NCI-H146 treated with DMSO at 0.1 percent for 48 hours (cell line): ENCODE results near the gene SEMA7A.
A peak's percentile ranks its signal among the peaks of the same experiment; 100 is the strongest.
"Not testable (repeated sequence)": the region's sequence is repeated elsewhere in the genome, so short reads cannot be mapped to it uniquely, and the experiment has no call there.

Experiments used
- DNase-seq: peaks from one replicate; lab custom pipeline; 2025; ENCODE audit not compliant: unreplicated experiment; lab: John Stamatoyannopoulos, UW

The SEMA7A gene

DNA sequence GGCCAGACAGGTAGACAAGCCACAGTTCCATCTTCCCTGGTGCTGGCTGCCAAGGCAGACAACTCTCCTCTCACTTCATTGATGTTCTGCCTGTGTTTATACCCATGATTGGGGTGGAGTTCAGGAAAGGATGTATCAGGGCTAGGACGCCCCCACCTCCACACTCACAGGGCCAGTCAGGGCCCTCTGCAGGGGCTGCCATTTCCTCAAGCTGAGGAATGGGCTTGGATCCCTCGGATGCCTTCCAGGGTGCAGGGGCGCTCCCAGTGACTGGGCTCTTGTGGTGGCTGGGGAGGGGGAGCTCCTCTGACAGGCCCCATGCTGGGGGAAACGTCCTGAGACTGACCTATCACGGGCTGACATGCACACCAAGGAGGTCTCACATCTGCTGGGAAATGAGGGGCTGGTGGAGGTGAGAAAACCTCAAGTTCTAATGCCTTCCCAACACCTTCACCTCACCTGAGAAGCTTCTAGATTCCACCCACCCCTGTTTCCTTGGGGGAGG is 31.4 kb downstream of the SEMA7A start:
- DNase-seq = no peak

DNA sequence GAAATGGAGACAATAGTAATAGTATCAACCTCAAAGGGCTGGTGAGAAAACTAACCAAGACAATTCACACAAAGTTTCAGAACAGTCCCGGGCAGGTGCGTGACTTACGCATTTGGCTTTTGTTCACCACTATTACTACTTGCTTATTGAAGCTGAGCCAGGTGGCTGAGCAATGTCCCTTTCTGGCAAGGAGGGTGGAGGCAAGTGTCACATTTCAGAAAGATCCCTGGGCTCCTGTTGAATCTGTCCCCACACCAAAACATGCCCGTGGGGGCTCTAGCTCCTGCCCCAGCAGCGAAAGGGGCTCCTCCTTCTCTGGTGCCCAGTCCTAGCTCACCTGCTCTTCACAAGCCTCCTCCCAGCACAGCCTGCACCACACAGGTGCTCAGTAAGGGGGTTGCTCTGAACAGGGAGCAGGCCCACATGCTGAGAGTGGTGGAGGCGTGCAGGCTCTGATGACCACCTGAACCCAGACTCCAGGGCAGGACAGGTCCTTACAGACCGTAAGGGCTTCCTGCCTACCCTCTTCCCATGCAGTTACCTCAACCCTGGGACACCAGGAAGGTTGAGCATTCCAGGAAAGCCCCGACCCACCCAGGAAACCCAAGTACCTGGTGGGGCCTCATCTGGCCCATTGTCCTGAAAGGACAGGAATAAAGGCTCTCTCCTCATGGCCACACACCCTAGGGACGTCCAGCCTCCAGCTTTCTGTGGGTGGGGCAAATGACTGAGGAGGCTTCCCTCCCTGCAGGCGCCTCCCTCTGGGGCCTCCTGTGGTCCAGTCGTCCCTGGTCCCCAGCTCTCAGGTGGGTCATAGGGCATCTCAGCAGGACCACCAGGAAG is 32.6 kb downstream of the SEMA7A start:
- DNase-seq = peak; percentile 12

DNA sequence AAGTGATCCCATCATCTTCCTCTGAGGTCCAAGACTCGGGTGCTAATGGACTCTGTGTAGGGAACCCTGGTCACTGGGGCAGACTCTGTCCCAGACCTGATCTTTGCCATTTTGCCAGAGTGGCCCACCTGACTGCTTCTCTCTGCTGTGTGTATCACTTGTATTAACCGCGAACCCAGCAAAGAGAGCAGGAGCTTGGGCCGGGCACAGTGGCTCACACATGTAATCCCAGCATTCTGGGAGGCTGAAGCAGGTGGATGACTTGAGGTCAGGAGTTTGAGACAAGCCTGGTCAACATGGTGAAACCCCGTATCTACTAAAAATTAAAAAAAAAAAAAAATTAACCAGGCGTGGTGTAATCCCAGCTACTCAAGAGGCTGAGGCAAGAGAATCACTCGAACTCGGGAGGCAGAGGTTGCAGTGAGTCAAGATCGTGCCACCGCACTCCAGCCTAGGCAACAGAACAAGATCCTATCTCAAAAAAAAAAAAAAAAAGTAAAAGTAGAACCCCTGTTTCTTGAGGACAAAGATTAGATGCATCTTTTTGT is 33.4 kb downstream of the SEMA7A start:
- no peak for DNase-seq

DNA sequence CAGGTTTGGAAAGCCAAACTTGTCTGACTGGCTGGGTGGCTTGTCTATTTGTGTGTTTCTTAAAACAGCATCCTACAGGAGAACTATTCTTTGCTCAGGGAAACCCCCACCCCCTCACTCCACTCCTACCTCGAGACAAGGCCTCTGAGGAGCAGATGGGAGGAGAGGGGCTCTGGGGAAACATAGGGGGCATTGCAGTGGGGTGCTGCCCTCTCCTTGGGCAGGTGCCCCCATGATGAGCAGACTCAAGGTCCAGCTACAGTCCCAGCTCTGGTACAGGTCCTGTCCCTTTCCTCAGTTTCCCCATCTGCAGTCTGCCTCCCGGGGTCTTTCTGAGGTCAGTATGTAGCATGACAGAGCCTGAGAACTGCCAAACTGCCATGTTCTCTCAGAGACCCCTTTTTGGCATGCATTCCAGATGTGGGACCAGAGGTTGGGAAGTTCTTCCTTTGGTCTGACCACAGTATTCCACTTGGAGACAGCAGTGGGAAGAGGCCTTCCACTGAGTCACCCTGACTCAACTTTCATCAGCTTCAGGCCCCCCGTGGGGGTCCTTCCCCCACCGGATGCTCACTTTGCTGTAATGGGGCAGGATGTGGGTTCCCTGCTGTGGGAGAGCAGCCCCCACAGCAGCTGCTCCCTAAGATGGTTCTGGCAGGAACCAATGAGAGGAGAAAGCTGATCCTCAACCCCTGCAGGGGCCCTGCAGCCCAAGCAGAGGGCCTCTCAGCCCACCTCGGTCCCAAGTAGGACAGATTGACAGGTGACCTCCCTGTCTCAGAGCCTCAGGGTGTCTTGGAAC is 34.0 kb downstream of the SEMA7A start:
- DNase-seq = no peak

DNA sequence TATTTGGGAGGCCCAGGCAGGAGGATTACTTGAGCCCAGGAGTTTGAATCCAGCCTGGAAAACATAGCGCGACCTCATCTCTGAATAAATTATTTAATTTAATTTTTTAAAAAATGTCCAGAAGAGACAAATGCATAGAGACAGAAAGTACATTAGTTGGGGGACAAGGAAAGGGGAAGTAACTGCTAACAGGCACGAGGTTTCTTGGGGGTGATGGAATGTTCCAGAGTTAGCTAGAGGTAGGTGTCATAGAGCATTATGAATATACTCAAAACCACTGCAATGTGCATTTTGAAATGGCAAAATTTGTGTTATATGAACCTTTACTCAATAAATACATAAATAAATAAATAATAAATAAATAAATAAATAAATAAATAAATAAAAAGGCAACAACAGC is 34.7 kb downstream of the SEMA7A start:
- no peak for DNase-seq

DNA sequence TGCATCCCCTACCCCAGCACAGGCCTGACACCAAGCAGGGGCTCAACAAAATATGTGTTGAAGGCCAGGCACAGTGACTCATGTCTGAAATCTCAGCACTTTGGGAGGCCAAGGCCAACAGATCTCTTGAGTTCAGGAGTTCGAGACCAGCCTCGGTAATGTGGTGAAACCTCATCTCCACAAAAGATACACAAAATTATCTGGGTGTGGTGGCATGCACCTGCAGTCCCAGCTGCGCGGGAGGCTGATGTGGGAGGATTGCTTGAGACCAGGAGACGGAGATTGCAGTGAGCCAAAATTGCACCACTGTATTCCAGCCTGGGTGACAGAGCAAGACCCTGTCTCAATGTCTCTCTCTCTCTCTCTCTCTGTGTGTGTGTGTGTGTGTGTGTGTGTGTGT is 35.6 kb downstream of the SEMA7A start:
- no peak for DNase-seq

DNA sequence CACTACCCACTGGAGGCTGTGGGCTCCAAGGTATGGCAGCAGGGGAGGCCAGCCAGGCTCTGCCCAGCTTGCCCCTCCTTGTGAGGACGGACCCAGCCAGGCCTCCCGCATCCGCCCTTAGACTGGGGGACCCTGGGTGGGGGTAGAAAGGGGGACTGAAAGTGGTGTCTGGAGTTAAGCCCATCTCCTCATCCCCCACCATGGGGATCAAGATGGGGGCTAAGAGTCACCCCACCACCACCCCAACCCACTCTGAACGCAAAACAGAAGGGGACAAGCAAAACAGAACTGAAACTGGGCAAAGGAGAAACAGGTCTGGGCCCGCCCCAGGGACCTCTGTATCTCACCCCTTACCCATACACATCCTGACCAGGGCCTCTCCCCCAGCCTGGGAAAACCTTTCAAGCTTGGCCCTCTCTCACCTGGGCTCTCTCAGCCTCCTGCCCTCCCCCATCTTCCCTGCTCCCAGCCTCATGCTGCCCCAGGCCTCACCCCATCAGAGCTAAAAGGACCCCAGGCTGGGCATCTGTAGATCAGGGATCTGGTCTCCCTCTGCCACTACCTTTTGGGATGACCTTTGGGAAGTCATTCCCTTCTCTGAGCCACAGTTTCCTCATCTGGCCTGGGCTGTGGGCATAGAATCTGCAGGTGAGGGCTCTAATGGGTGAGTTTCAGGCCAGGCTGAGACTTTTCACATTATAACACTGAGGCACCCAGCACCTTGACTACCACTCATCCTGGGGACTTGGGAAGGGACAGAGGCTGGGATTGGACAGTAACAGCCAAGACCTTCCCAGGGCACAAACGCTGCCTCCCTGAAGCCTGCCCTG is 36.3 kb downstream of the SEMA7A start:
- no peak for DNase-seq

DNA sequence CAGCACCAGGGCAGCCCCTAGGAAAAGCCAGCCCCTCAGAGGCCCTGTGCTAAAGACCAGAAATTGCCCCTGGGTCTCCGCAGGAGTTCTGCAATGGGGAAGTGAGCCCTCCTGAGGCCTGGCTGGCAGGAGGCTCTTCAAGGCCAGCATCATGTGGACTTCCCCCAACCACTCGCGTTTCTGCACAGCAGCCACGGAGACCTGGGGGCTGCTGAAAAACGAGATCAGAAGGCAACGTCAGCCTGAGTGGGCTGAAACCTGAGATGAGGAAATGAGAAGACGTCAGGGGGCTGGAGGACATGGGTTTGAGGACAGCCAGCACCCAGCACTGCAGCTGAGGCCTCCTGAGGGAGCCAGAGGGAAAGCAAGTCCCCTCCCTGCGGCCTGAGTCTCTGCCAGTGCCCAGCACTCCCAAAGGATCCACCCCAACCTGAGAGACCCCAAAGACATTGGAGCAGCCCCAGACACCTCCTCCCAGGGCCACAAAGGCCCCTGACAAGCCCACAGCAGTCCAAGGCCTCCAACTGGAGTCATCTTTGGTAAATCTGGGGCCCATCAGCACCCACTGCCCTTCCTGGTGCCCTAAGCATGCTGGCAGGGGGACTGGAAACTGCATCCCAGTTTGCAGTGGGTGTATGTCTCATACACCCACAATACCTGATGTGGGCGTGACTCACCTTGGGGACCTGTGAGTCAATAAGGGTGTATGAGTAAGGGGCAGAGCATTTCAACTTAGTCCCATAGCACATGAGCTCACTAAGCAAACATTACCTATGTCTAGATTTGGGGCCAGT is 37.1 kb downstream of the SEMA7A start:
- no peak for DNase-seq

DNA sequence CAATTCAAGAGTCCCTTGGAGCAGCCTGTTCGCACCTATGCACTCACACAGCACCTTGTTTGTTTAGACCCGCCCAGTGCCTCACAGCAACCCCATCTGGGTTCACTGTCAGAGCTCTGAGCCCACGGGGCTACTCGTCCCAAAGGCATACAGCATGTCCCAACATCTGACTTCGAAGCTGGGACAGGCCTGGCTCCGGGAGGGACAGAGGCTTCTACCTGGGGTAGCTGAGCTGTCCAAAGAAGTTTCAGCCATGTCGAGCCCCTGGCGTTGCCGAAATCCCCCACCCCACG is 37.7 kb downstream of the SEMA7A start:
- DNase-seq = no peak

DNA sequence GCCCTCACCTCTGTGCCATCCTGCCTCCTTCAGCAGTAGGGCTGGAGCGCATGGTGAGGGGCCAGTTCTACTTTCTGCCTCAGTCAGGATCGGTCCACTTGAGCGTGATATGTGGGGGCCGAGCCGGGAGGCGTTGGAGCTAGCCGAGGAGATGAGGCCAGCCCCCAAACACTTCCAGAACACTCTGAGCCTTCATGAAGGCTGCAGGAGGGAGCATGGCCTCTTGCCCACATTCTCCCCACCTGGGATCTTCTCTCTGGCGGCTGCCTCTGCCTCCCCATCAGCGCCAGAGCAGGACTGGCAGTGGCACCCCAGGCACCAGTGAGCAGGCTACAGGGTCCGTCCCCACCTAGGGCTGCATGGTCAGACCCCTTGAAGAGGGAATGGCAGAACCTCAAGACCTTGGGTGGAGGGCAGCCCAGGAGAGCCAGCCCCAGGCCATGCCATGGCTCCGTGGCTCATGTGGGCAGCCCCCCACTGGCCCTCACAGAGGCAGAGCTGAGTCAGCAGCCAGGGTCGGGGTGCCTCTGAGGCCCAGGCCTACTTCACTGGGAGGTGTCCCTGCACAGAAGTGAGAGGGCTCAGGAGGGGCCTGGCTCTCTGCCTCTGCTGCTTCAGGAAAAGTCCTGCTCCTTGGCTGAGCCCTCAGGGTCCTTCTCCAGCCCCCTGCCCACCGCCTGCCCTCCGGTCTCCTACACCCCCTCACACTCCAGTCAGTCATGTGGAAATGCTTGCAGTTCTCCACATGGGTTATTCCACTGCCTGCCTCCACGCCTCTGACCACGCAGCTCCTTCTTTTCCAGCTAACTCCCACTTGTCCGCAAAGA is 38.2 kb downstream of the SEMA7A start:
- DNase-seq = no peak

DNA sequence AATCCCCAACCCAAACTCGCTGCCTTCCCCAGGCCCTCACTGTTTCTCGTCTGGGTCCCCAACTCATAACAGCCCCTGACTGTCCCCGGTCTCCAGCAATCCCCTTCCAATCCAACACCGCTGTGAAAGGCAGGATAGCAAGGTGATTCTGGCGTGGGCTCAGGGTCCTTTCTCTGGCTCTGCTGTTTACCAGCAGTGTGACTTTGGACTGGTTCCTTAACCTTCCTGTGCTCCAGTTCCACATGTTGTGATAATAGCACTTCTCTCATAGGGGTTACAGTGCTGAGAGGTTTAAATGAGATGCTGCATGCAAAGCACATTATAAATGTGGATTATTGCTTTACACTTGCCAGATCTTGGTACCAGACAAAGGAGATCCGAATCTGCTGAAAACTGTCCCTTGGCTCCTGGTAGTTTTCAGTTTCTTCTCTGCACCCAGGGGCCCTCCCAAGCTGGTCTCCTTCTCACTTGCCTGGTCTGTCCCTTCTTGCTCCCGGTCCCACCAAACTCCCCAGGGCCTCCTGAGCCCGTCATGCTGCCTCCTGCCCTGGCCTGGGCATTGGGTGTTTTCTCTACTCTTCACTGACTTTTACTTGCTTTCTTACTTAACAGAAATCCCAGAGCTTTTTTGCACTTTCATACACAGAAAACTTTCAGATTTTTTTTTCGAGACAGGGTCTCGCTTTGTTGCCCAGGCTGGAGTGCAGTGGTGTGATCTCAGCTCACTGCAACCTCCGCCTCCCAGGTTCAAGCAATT is 39.5 kb downstream of the SEMA7A start:
- DNase-seq = no peak

DNA sequence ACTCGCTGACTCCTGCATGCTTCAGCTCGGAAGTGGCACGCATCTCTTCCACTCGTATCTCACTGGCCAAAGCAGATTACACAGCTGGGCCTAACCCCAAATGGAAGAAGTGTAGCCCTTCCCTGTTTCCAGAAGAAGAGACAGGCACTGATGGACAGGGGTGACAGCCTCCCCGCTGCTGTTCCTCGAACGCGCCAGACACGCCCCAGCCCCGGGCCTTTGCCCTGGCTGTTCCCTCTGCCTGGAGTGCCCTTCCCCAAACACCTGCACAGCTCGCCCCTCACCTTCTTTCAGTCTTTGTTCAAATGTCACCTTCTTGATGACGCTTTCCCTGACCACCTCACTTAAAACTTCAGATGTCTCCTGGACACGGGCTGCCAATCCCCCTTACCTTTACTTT is 40.3 kb downstream of the SEMA7A start:
- DNase-seq = no peak

DNA sequence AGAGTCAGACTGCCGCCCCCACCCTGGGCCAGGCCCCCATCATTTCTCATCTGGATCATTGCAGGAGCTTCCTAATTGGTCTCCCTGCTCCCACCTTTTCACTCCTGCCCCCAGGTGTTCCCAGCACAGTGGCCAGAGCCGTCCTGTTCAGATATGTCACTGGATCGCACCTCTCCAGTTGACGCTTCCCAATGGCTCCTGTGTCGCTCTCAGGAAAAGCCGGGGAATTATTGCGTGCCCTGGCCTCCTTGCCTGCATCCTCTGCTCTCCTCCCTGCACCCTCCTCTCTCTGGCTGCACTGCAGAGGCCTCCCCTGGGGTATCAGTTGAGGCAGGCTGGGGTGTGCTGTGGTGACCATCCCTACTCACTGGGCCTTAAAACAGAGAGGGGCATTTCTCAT is 40.9 kb downstream of the SEMA7A start:
- no peak for DNase-seq

DNA sequence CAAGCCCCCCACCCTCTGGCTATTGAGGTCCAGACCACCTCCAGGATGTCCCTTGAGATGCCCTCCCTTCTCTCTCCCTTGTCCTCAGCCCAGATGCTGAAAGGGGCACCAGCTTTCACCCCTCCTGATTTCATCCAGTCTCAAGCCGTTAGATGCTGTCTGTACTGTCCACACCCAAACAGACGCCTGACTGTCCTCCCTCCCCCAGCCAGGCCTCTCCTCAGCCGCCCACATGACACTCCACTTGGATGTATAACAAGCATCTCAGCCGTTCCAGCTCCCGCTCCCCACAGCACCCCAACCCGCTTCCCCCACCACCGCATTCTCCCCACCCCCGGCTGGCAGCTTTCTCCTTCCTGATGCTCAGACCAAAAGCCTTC is 41.3 kb downstream of the SEMA7A start:
- no peak for DNase-seq

DNA sequence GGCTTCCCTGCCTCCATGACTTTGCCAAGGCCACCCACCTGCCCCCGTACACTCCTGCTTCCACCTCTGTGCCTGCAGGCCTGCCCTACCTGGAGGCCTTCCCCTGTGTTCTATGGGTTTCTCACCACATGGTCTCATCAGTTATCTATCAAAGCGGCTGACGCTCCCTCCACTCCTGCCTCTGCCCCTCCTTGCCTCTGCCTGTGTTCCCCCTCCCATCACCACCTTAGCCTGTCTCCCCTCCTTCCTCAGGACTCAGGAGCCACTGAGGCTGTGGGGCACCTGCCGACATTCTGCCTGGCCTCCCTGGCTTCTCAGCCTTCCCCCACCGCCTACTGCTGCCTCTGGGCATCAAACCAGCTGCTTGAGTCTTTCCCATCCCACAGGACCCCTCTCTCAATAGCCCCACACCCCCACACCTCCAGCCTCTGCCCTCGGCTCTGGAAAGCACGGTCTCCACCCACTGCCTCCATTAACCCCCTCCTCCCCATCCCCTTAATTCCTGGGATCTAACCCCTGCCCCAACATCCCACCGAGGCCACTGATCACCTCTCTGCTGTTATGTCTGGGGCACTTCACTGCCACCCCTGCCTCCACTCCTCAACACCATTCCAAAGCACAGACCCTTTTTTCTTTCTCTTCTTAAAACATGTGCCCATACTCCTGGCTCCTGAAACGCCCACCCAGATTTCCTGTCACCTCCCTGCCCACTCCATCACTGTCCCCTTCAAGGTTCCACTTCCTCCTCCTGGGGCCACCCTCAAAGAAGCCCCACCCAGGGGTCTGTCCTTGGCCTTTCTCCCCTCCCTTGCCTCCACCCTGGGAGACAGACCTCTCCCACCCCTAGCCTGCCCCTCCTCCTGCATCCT is 41.9 kb downstream of the SEMA7A start:
- DNase-seq = no peak

DNA sequence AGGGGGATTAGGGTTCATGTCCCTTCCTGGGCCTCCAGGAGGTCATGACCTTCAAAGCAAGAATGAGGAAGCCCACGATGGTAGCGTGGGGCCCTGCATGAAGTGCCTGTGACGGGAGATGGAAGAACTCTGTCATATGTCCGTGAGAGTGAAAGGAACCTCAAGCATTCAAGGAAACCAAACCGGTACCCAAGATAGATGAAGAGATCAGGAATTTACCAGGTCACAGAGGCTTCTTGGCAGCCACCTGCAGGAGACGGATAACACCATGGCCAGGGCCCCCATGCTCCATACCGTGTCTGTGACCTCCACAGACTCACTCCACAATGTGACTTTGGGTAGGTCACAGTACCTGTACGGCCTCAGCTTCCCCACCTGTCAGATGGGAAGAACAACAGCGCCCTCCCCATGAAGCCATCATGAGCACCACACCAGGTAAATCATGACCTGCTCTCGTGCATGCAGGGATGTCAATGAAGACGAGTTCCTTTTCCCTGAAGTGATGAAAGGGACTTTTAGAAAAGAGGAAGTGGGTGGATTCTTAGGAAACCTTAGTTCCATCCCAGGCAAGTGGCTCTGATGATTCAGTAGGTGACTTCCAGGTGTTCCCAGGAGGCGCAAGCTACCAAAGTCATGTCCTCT is 43.0 kb downstream of the SEMA7A start:
- no peak for DNase-seq

DNA sequence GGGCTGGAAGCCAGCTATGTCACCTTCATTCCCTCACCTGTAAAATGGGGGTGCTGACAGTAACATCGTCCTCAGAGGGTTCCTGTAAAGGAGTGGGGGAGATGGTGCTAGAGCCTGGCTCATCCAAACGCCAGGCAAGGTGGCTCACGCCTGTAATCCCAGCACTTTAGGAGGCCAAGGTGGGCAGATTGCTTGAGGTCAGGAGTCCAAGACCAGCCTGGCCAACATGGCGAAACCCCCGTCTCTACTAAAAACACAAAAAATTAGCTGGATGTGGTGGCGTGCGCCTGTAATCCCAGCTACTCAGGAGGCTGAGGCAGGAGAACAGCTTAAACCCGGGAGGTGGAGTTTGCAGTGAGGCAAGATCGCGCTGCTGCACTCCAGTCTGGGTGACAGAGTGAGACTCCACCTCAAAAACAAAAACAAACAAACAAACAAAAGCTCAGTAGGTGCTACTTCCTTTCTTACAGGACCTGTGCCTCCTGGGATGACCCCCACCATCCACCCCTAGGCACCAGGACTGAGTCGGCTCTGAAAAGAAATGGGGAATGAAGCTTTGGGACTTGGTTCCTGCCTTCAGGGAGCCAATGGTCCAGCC is 43.6 kb downstream of the SEMA7A start:
- DNase-seq = not testable (repeated sequence)
